Neuronal stem cell (in vitro differentiated cells): Measurements from ENCODE around the gene KDM6A.

ENCODE experiments used
- DNase-seq: peaks from one replicate; pipeline ENCODE4 v3.0.0-alpha.2; 2013; ENCODE audit warnings: low spot score
- H2AFZ ChIP-seq: one replicate; pipeline ENCODE4 v1.6.1; 2013; ENCODE audit warnings: mild to moderate bottlenecking, low read length, inconsistent platforms
- H2AK5ac ChIP-seq: 2 replicates; pipeline ENCODE4 v1.6.1; 2013; ENCODE audit warnings: low read depth, mild to moderate bottlenecking, inconsistent platforms, low read length, moderate library complexity, mixed read lengths
- H2BK120ac ChIP-seq: 2 replicates; pipeline ENCODE4 v1.6.1; 2013; ENCODE audit warnings: low read depth, mild to moderate bottlenecking, inconsistent platforms, low read length, moderate library complexity, mixed read lengths
- H2BK12ac ChIP-seq: one replicate; pipeline ENCODE4 v1.6.1; 2013; ENCODE audit warnings: low read length, inconsistent platforms
- H2BK15ac ChIP-seq: 2 replicates; pipeline ENCODE4 v1.6.1; 2013; ENCODE audit warnings: mild to moderate bottlenecking, low read length, inconsistent platforms, mixed read lengths
- H2BK5ac ChIP-seq: one replicate; pipeline ENCODE4 v1.6.1; 2013; ENCODE audit warnings: inconsistent platforms, mild to moderate bottlenecking, low read length, moderate library complexity
- H3K14ac ChIP-seq: one replicate; pipeline ENCODE4 v1.6.1; 2013; ENCODE audit warnings: low read length, inconsistent platforms
- H3K18ac ChIP-seq: 2 replicates; pipeline ENCODE4 v1.6.1; 2013; ENCODE audit warnings: low read length, inconsistent platforms
- H3K23ac ChIP-seq: 2 replicates; pipeline ENCODE4 v1.6.1; 2013; ENCODE audit warnings: low read depth, mild to moderate bottlenecking, mixed read lengths, low read length, inconsistent platforms; ENCODE audit not compliant: poor library complexity
- H3K27ac ChIP-seq: replicated peaks from 3 replicates; pipeline ENCODE4 v1.5.1; 2013; ENCODE audit warnings: low read length, inconsistent platforms
- H3K27me3 ChIP-seq, 3 experiments: 2 replicates each; pipeline ENCODE4 v1.6.1; 2013; ENCODE audit warnings: low read length in 3 of 3, mild to moderate bottlenecking in 2 of 3, inconsistent platforms in 1 of 3, low read depth in 1 of 3, mixed read lengths in 1 of 3, moderate library complexity in 1 of 3; ENCODE audit not compliant: control insufficient read depth in 3 of 3, insufficient read depth in 3 of 3
- H3K36me3 ChIP-seq, 2 donors: replicated peaks in 1 of 2; 2 replicates each; pipeline ENCODE4 v1.6.1; 2013; ENCODE audit warnings: low read length in 2 of 2; ENCODE audit not compliant: control insufficient read depth in 2 of 2, insufficient read depth in 2 of 2
- H3K4ac ChIP-seq: 2 replicates; pipeline ENCODE4 v1.6.1; 2013; ENCODE audit warnings: inconsistent platforms, mild to moderate bottlenecking, low read length, moderate library complexity
- H3K4me1 ChIP-seq, 2 donors: 1 replicate in 1 of 2; 2 replicates in 1 of 2; pipeline ENCODE4 v1.6.1; 2013; ENCODE audit warnings: low read length in 2 of 2, low read depth in 1 of 2; ENCODE audit not compliant: control insufficient read depth in 2 of 2, insufficient read depth in 1 of 2
- H3K4me2 ChIP-seq: one replicate; pipeline ENCODE4 v1.6.1; 2013; ENCODE audit warnings: mild to moderate bottlenecking, low read length, inconsistent platforms; ENCODE audit not compliant: insufficient read depth, poor library complexity, severe bottlenecking
- H3K4me3 ChIP-seq, 2 donors: 2 replicates each; pipeline ENCODE4 v1.5.1; 2013; ENCODE audit warnings: low read length in 2 of 2, mild to moderate bottlenecking in 2 of 2, inconsistent platforms in 1 of 2, moderate library complexity in 1 of 2
- H3K79me1 ChIP-seq: one replicate; pipeline ENCODE4 v1.6.1; 2013; ENCODE audit warnings: low read depth, mild to moderate bottlenecking, inconsistent platforms, low read length, moderate library complexity
- H3K9ac ChIP-seq: one replicate; pipeline ENCODE4 v1.6.1; 2013; ENCODE audit warnings: mild to moderate bottlenecking, low read depth, low read length, inconsistent platforms; ENCODE audit not compliant: poor library complexity
- H3K9me3 ChIP-seq, 2 donors: replicated peaks in 1 of 2; 2 replicates each; pipeline versions ENCODE3 to v1.6.1; 2013; ENCODE audit warnings: low read length in 2 of 2, mild to moderate bottlenecking in 2 of 2, inconsistent platforms in 1 of 2, low read depth in 1 of 2, mixed read lengths in 1 of 2, moderate library complexity in 1 of 2; ENCODE audit not compliant: control insufficient read depth in 2 of 2, insufficient read depth in 1 of 2
- H4K8ac ChIP-seq: one replicate; pipeline ENCODE4 v1.6.1; 2013; ENCODE audit warnings: low read depth, mild to moderate bottlenecking, inconsistent platforms, low read length, moderate library complexity
- H4K91ac ChIP-seq: one replicate; pipeline ENCODE4 v1.6.1; 2013; ENCODE audit warnings: low read length, low read depth, mild to moderate bottlenecking, inconsistent platforms; ENCODE audit not compliant: poor library complexity
- WGBS, 2 donors: extraction: QIAGEN DNeasy Blood & Tissue Kit; methylation state at CpG; one replicate each; pipeline ENCODE4 v1.1.7; 2013; ENCODE audit warnings: missing lambda C conversion rate in 2 of 2, mixed read lengths in 1 of 2; ENCODE audit not compliant: insufficient read length in 2 of 2, insufficient replicate concordance in 1 of 2; ENCODE audit errors: extremely low coverage in 2 of 2; 5-methylcytosine and 5-hydroxymethylcytosine counted together

Gene KDM6A

GRCh38 chrX:44873415-44874276, 658 bp downstream of the KDM6A start:
- peak overlapping the region; percentile 86 for H3K9ac ChIP-seq
- peak overlapping the region; percentile 91 for H3K18ac ChIP-seq
- peak overlapping the region; percentile 84 for H2AFZ ChIP-seq
- no peak overlapping the region for H2BK15ac ChIP-seq
- H2BK5ac ChIP-seq = peak overlapping the region; percentile 53
- no peaks in the 10 kb centered on the region for H3K4me1 ChIP-seq
- H2AK5ac ChIP-seq = no peak overlapping the region
- no peak overlapping the region for H2BK120ac ChIP-seq
- H3K79me1 ChIP-seq = peaks cover 2% of the 10 kb centered on the region
- H3K27ac ChIP-seq = peak overlapping the region; percentile 74
- H3K14ac ChIP-seq = no peak overlapping the region
- WGBS, 2 donors = no CpG with 5 or more reads among the region's 99 CpGs
- H3K27me3 ChIP-seq = no peaks in the 10 kb centered on the region
- H4K8ac ChIP-seq = no peak overlapping the region
- H3K23ac ChIP-seq = no peak overlapping the region
- no peak overlapping the region for H4K91ac ChIP-seq
- no peak overlapping the region for H2BK12ac ChIP-seq
- peak overlapping the region; percentile 79 to 93 for H3K4me3 ChIP-seq
- H3K4me2 ChIP-seq = peak overlapping the region; percentile 60
- no peak for DNase-seq
- H3K9me3 ChIP-seq = no peaks in the 10 kb centered on the region
- H3K36me3 ChIP-seq = no peaks in the 10 kb centered on the region
- H3K4ac ChIP-seq = no peak overlapping the region

- DNase-seq = no peak
- Histone ChIP-seq H2AK5ac (no peak overlapping the region), H3K18ac (no peak overlapping the region), H3K9ac (no peak overlapping the region), H4K8ac (no peak overlapping the region), H3K4me3 (peak overlapping the region; percentile 79 to 93), H3K4ac (no peak overlapping the region), H2BK15ac (no peak overlapping the region), H2BK12ac (no peak overlapping the region), H2BK120ac (no peak overlapping the region), H3K14ac (no peak overlapping the region), H2AFZ (peak overlapping the region; percentile 84), H3K9me3 (no peaks in the 10 kb centered on the region), H3K27ac (no peak overlapping the region), H3K36me3 (no peaks in the 10 kb centered on the region), H2BK5ac (no peak overlapping the region), H3K4me1 (no peaks in the 10 kb centered on the region), H3K79me1 (peaks cover 2% of the 10 kb centered on the region), H3K27me3 (no peaks in the 10 kb centered on the region), H3K4me2 (peak overlapping the region; percentile 60), H3K23ac (no peak overlapping the region), H4K91ac (no peak overlapping the region)
- no CpG with 5 or more reads among the region's 14 CpGs for WGBS, 2 donors
Observed at GRCh38 chrX:44874420-44875184, 1.6 kb downstream of the KDM6A start.

DNA sequence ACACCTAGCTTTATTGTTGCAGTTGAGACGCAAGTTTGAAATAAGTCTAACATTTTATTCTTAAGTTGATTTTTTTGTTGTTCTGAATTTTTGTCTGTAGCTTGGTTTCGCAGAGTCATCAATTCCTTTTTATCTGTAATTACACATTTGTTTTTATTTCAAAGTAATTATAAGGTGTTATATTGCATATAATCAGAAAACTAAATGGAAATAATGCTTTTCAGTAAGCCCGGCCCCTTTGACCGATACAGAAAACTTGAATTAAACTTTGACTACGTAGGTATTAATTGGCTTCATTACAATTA, 2.1 kb downstream of the KDM6A start:
- Histone ChIP-seq H3K27ac (no peak overlapping the region), H3K9me3 (no peaks in the 10 kb centered on the region), H2AFZ (no peak overlapping the region), H3K23ac (no peak overlapping the region), H2BK15ac (no peak overlapping the region), H3K36me3 (no peaks in the 10 kb centered on the region), H4K91ac (no peak overlapping the region), H3K27me3 (no peaks in the 10 kb centered on the region), H4K8ac (no peak overlapping the region), H2BK12ac (no peak overlapping the region), H2AK5ac (no peak overlapping the region), H3K14ac (no peak overlapping the region), H3K4me2 (no peak overlapping the region), H3K18ac (no peak overlapping the region), H3K79me1 (peaks cover 2% of the 10 kb centered on the region), H3K4me3 (peak overlapping the region; percentile 70 to 79), H3K4me1 (no peaks in the 10 kb centered on the region), H2BK5ac (no peak overlapping the region), H2BK120ac (no peak overlapping the region), H3K4ac (no peak overlapping the region), H3K9ac (no peak overlapping the region)
- no CpG with 5 or more reads among the region's 5 CpGs for WGBS, 2 donors
- DNase-seq = no peak

GRCh38 chrX:44876086-44876485, 3.1 kb downstream of the KDM6A start:
- Histone ChIP-seq H3K14ac (no peak overlapping the region), H3K4me3 (peak overlapping the region in 1 of 2 donors; percentile 79), H4K91ac (no peak overlapping the region), H3K18ac (no peak overlapping the region), H2AK5ac (no peak overlapping the region), H3K4me1 (no peaks in the 10 kb centered on the region), H2BK120ac (no peak overlapping the region), H2BK15ac (no peak overlapping the region), H3K4me2 (peak overlapping the region; percentile 18), H3K4ac (no peak overlapping the region), H3K27ac (no peak overlapping the region), H3K9me3 (no peaks in the 10 kb centered on the region), H2BK12ac (no peak overlapping the region), H2AFZ (no peak overlapping the region), H3K23ac (no peak overlapping the region), H3K79me1 (peaks cover 2% of the 10 kb centered on the region), H3K9ac (no peak overlapping the region), H4K8ac (no peak overlapping the region), H2BK5ac (no peak overlapping the region), H3K27me3 (no peaks in the 10 kb centered on the region), H3K36me3 (no peaks in the 10 kb centered on the region)
- no peak for DNase-seq
- WGBS, 2 donors = no CpG with 5 or more reads among the region's 4 CpGs
